ENCODE data around the gene TMED5. TPM values are rescaled to one million over a fixed set of nuclear protein-coding genes. Genes with fewer than 3 reads are reported as not detected.
A peak's percentile ranks its signal among the peaks of the same experiment; 100 is the strongest.

TMED5 gene
- polyA plus RNA-seq, 3 donors, result 30.0 to 75.8 (median 62.8) TPM

GRCh38 chr1:93190432-93190831, 10.2 kb upstream of the TMED5 start:
- Histone ChIP-seq H2AFZ (ENCODE audit: insufficient read depth, low read depth, low read length, poor library complexity, severe bottlenecking) (no peak overlapping the region), H3K27ac (ENCODE audit: low read depth in 1 of 2, low read length in 2 of 2) (no peak overlapping the region), H3K4me1 (ENCODE audit: control insufficient read depth in 1 of 2, insufficient read depth in 2 of 2, low read length in 2 of 2) (peaks cover 21 to 36% of the 10 kb centered on the region in 2 donors), H3K9ac (ENCODE audit: insufficient read depth, low read length, poor library complexity, severe bottlenecking) (no peak overlapping the region), H3K27me3 (ENCODE audit: control insufficient read depth in 2 of 2, insufficient read depth in 2 of 2, low read length in 2 of 2) (no peaks in the 10 kb centered on the region), H4K20me1 (ENCODE audit: insufficient read depth, low read length) (no peaks in the 10 kb centered on the region), H3K79me2 (ENCODE audit: insufficient read depth, low read length) (peaks cover 27% of the 10 kb centered on the region), H3K9me3 (replicated peaks in 1 of 2; ENCODE audit: control insufficient read depth in 1 of 2, insufficient read depth in 1 of 2, low read length in 2 of 2) (no peaks in the 10 kb centered on the region), H3K4me3 (replicated peaks in 1 of 3; ENCODE audit: low read depth in 2 of 3, low read length in 3 of 3) (no peak overlapping the region), H3K36me3 (replicated peaks in 1 of 2; ENCODE audit: control insufficient read depth in 1 of 2, insufficient read depth in 2 of 2, low read length in 2 of 2) (peaks cover 6 to 33% of the 10 kb centered on the region in 2 donors), H3K4me2 (replicated peaks; ENCODE audit: extremely low read depth, low read length, poor library complexity, severe bottlenecking) (no peak overlapping the region)
- H3K9me3 Mint-ChIP-seq, result no peaks in the 10 kb centered on the region
- TF ChIP-seq, protein P1, sequence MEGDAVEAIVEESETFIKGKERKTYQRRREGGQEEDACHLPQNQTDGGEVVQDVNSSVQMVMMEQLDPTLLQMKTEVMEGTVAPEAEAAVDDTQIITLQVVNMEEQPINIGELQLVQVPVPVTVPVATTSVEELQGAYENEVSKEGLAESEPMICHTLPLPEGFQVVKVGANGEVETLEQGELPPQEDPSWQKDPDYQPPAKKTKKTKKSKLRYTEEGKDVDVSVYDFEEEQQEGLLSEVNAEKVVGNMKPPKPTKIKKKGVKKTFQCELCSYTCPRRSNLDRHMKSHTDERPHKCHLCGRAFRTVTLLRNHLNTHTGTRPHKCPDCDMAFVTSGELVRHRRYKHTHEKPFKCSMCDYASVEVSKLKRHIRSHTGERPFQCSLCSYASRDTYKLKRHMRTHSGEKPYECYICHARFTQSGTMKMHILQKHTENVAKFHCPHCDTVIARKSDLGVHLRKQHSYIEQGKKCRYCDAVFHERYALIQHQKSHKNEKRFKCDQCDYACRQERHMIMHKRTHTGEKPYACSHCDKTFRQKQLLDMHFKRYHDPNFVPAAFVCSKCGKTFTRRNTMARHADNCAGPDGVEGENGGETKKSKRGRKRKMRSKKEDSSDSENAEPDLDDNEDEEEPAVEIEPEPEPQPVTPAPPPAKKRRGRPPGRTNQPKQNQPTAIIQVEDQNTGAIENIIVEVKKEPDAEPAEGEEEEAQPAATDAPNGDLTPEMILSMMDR (IDR thresholded peaks at IDR 0.05), result no peak
- no peak for DNase-seq
- no CpG with 5 or more reads among the region's 3 CpGs for WGBS (ENCODE audit: insufficient coverage)
- intact Hi-C loops (cut with micrococcal nuclease), result no loop called here
- no peaks in the 10 kb centered on the region for H3K27me3 Mint-ChIP-seq (ENCODE audit: low read depth in 3 of 3)
- peak overlapping the region in 1 of 7 donors; percentile 62 for H3K27ac Mint-ChIP-seq
- peaks cover 12 to 38% of the 10 kb centered on the region in 2 donors for H3K36me3 Mint-ChIP-seq
- peaks cover 27% of the 10 kb centered on the region for H3K4me1 Mint-ChIP-seq
- no peak overlapping the region for H3K4me3 Mint-ChIP-seq

- peaks cover 22 to 36% of the 10 kb centered on the region in 2 donors for H3K4me1 ChIP-seq (ENCODE audit: control insufficient read depth in 1 of 2, insufficient read depth in 2 of 2, low read length in 2 of 2)
- H3K27ac ChIP-seq (ENCODE audit: low read depth in 1 of 2, low read length in 2 of 2), result peak overlapping the region in 1 of 2 donors; percentile 68
- no peak overlapping the region for H2AFZ ChIP-seq (ENCODE audit: insufficient read depth, low read depth, low read length, poor library complexity, severe bottlenecking)
- no peak overlapping the region for H3K4me3 Mint-ChIP-seq
- H3K4me2 ChIP-seq (replicated peaks; ENCODE audit: extremely low read depth, low read length, poor library complexity, severe bottlenecking), result peak overlapping the region; percentile 51
- H3K4me1 Mint-ChIP-seq, result peaks cover 33% of the 10 kb centered on the region
- H3K36me3 ChIP-seq (replicated peaks in 1 of 2; ENCODE audit: control insufficient read depth in 1 of 2, insufficient read depth in 2 of 2, low read length in 2 of 2), result peaks cover 0 to 18% of the 10 kb centered on the region in 2 donors
- no peaks in the 10 kb centered on the region for H3K27me3 ChIP-seq (ENCODE audit: control insufficient read depth in 2 of 2, insufficient read depth in 2 of 2, low read length in 2 of 2)
- no peaks in the 10 kb centered on the region for H4K20me1 ChIP-seq (ENCODE audit: insufficient read depth, low read length)
- WGBS (ENCODE audit: insufficient coverage), result no CpG with 5 or more reads among the region's 1 CpG
- H3K27me3 Mint-ChIP-seq (ENCODE audit: low read depth in 3 of 3), result no peaks in the 10 kb centered on the region
- H3K9me3 ChIP-seq (replicated peaks in 1 of 2; ENCODE audit: control insufficient read depth in 1 of 2, insufficient read depth in 1 of 2, low read length in 2 of 2), result no peaks in the 10 kb centered on the region
- peak; percentile 23 to 61 (median 52) for DNase-seq
- H3K9ac ChIP-seq (ENCODE audit: insufficient read depth, low read length, poor library complexity, severe bottlenecking), result no peak overlapping the region
- TF ChIP-seq, protein P1 (IDR thresholded peaks at IDR 0.05), result no peak
- H3K4me3 ChIP-seq (replicated peaks in 1 of 3; ENCODE audit: low read depth in 2 of 3, low read length in 3 of 3), result peak overlapping the region in 1 of 3 experiments; percentile 12
- no peaks in the 10 kb centered on the region for H3K9me3 Mint-ChIP-seq
- peaks cover 10 to 27% of the 10 kb centered on the region in 2 donors for H3K36me3 Mint-ChIP-seq
- H3K79me2 ChIP-seq (ENCODE audit: insufficient read depth, low read length), result peaks cover 64% of the 10 kb centered on the region
- peak overlapping the region in 4 of 7 donors; percentile 25 to 42 (median 36) for H3K27ac Mint-ChIP-seq
- intact Hi-C loops (cut with micrococcal nuclease), result no loop called here
Observed at GRCh38 chr1:93186667-93187066, 6.5 kb upstream of the TMED5 start.
